GM23338 (cell line): Measurements from ENCODE around the gene TCF12. TPM values are rescaled to one million over a fixed set of nuclear protein-coding genes. Genes with fewer than 3 reads are reported as not detected.

Source experiments
- ATAC-seq: fragments of 200-7000 bp; cut with Tn5 transposase; 3 replicates; pipeline ENCODE4 v1.9.1; 2020
- DNase-seq: peaks from one replicate; pipeline ENCODE4 v3.0.0-alpha.2; 2015; ENCODE audit warnings: low spot score
- H2AFZ ChIP-seq: fragments of 200-600 bp; sonication (generic); 2 replicates; pipeline ENCODE4 v1.8.0; 2016; ENCODE audit warnings: antibody characterized with exemption, mild to moderate bottlenecking, moderate library complexity
- H3F3A ChIP-seq: fragments of 200-600 bp; sonication (generic); replicated peaks from 2 replicates; pipeline ENCODE4 v1.8.0; 2017; ENCODE audit warnings: antibody characterized with exemption, mixed run types, low read depth
- H3K27ac ChIP-seq: fragments of 200-600 bp; sonication (generic); 2 replicates; pipeline ENCODE4 v1.6.1; 2016; ENCODE audit warnings: low read depth
- H3K27me3 ChIP-seq: fragments of 200-600 bp; sonication (generic); 2 replicates; pipeline ENCODE4 v1.8.0; 2016; ENCODE audit warnings: mild to moderate bottlenecking, mixed run types, moderate library complexity; ENCODE audit not compliant: insufficient read depth
- H3K36me3 ChIP-seq: fragments of 200-600 bp; sonication (generic); 2 replicates; pipeline ENCODE4 v1.8.0; 2016; ENCODE audit warnings: mild to moderate bottlenecking; ENCODE audit not compliant: insufficient read depth
- H3K4me1 ChIP-seq: fragments of 200-600 bp; sonication (generic); 2 replicates; pipeline ENCODE4 v1.8.0; 2016; ENCODE audit warnings: mild to moderate bottlenecking, moderate library complexity; ENCODE audit not compliant: insufficient read depth
- H3K4me2 ChIP-seq: fragments of 200-600 bp; sonication (generic); 2 replicates; pipeline ENCODE4 v1.7.1; 2017; ENCODE audit warnings: mixed run types
- H3K4me3 ChIP-seq: fragments of 200-600 bp; sonication (generic); 2 replicates; pipeline ENCODE4 v1.6.1; 2016; ENCODE audit warnings: mixed run types
- H3K79me2 ChIP-seq: fragments of 200-600 bp; sonication (generic); replicated peaks from 2 replicates; pipeline ENCODE4 v1.8.0; 2017; ENCODE audit warnings: mild to moderate bottlenecking; ENCODE audit not compliant: insufficient read depth
- H3K9me2 ChIP-seq: fragments of 200-600 bp; sonication (generic); 2 replicates; pipeline ENCODE4 v1.8.0; 2017; ENCODE audit not compliant: insufficient read depth
- H4K20me1 ChIP-seq: fragments of 200-600 bp; sonication (generic); replicated peaks from 2 replicates; pipeline ENCODE4 v1.8.0; 2017; ENCODE audit warnings: mild to moderate bottlenecking; ENCODE audit not compliant: insufficient read depth
- H3K27ac Mint-ChIP-seq: 2 replicates; pipeline ENCODE4 v1.8.0; 2020; ENCODE audit warnings: inconsistent platforms, mild to moderate bottlenecking, moderate library complexity, mixed read lengths
- H3K27me3 Mint-ChIP-seq: 3 replicates; pipeline ENCODE4 v1.8.0; 2022; ENCODE audit warnings: low read depth, mild to moderate bottlenecking, moderate library complexity, mixed read lengths, inconsistent platforms; ENCODE audit not compliant: insufficient read depth, poor library complexity
- H3K36me3 Mint-ChIP-seq: 3 replicates; pipeline ENCODE4 v1.8.0; 2021; ENCODE audit warnings: low read depth, mild to moderate bottlenecking, inconsistent platforms, moderate library complexity, mixed read lengths
- H3K4me1 Mint-ChIP-seq: 3 replicates; pipeline ENCODE4 v1.8.0; 2020; ENCODE audit warnings: mild to moderate bottlenecking, inconsistent platforms, mixed read lengths
- H3K4me3 Mint-ChIP-seq: 3 replicates; pipeline ENCODE4 v1.8.0; 2021; ENCODE audit warnings: moderate library complexity, mild to moderate bottlenecking, inconsistent platforms, mixed read lengths
- H3K9me3 Mint-ChIP-seq: 3 replicates; pipeline ENCODE4 v1.8.0; 2020; ENCODE audit warnings: moderate library complexity, mild to moderate bottlenecking, inconsistent platforms, mixed read lengths
- CREB1 ChIP-seq: fragments of 250-450 bp; sonication (Bioruptor Pico); IDR thresholded peaks from 2 replicates; pipeline ENCODE4 v1.5.0; 2020; ENCODE audit warnings: low read depth, mild to moderate bottlenecking, moderate library complexity
- ETS1 ChIP-seq: IDR thresholded peaks from 2 replicates; pipeline ENCODE4 v1.6.1; 2016; ENCODE audit warnings: antibody characterized with exemption
- EZH2 ChIP-seq: fragments of 200-600 bp; sonication (generic); IDR thresholded peaks from one replicate; pipeline ENCODE4 v1.8.0; 2017; ENCODE audit warnings: antibody characterized with exemption, mild to moderate bottlenecking, low read depth; ENCODE audit not compliant: unreplicated experiment
- EZH2phosphoT487 ChIP-seq: fragments of 200-600 bp; sonication (generic); IDR thresholded peaks from one replicate; pipeline ENCODE4 v1.8.1; 2018; ENCODE audit warnings: antibody characterized with exemption; ENCODE audit not compliant: unreplicated experiment
- JUNB ChIP-seq: IDR thresholded peaks from one replicate; pipeline ENCODE4 v1.6.1; 2016; ENCODE audit warnings: antibody characterized with exemption; ENCODE audit not compliant: unreplicated experiment
- POLR2AphosphoS5 ChIP-seq: IDR thresholded peaks from 2 replicates; pipeline ENCODE4 v1.6.1; 2016; ENCODE audit warnings: antibody characterized with exemption, low read depth
- REST ChIP-seq: IDR thresholded peaks from one replicate; pipeline ENCODE4 v1.6.1; 2018; ENCODE audit warnings: antibody characterized with exemption; ENCODE audit not compliant: unreplicated experiment
- STAT1 ChIP-seq: IDR thresholded peaks from one replicate; pipeline ENCODE4 v1.6.1; 2016; ENCODE audit warnings: antibody characterized with exemption; ENCODE audit not compliant: unreplicated experiment
- ZNF331 ChIP-seq: fragments of 250-450 bp; sonication (Bioruptor Pico); IDR thresholded peaks from 2 replicates; pipeline ENCODE4 v1.5.0; 2020; ENCODE audit warnings: low read depth, mild to moderate bottlenecking, moderate library complexity
- polyA plus RNA-seq: library from polyadenylated mRNA; unstranded; fragments of >200 nt; fragmentation: Nextera tagmentation; extraction: Ambion mirVana; gene quantifications from 2 replicates; pipeline ENCODE4 v1.2.1, GENCODE V29; 2016
- total RNA-seq: library from RNA; depleted of rRNA; stranded (reverse); fragments of >200 nt; shearing (Covaris generic); gene quantifications from 2 replicates; pipeline ENCODE4 v1.2.3, GENCODE V29; 2014
- TF ChIP-seq, protein P1 (sequence below), 2 experiments: fragments of 200-600 bp in 1 of 2; sonication (generic) in 1 of 2; conservative IDR thresholded peaks; 2 replicates each; pipeline versions ENCODE4 v1.5.1 to v1.6.1; 2016 to 2017; ENCODE audit warnings: antibody characterized with exemption in 2 of 2, low read depth in 2 of 2, mild to moderate bottlenecking in 2 of 2, moderate library complexity in 1 of 2
- TF ChIP-seq, protein P2 (sequence below): fragments of 250-450 bp; sonication (Bioruptor Pico); IDR thresholded peaks from 2 replicates; pipeline ENCODE4 v1.5.0; 2020; ENCODE audit warnings: mild to moderate bottlenecking, moderate library complexity

The TCF12 gene
- total and polyA plus RNA-seq, 2 experiments from 2014 or later, result 27.6 to 104 TPM

GRCh38 chr15:56948000-56948763 is 29.7 kb downstream of the TCF12 start:
- peaks cover 9% of the 10 kb centered on the region for H3K4me1 Mint-ChIP-seq
- ATAC-seq (no peak), DNase-seq (no peak)
- Histone ChIP-seq H3K27me3 (no peaks in the 10 kb centered on the region), H3K4me3 (no peak overlapping the region), H3K79me2 (peaks cover 100% of the 10 kb centered on the region), H3F3A (no peaks in the 10 kb centered on the region), H3K4me2 (no peak overlapping the region), H3K36me3 (no peaks in the 10 kb centered on the region), H3K9me2 (no peaks in the 10 kb centered on the region), H3K27ac (0 out of 2 replicates have a peak overlapping the region, but pooled peaks have one; percentile 28), H2AFZ (no peak overlapping the region), H4K20me1 (peaks cover 10% of the 10 kb centered on the region), H3K4me1 (no peaks in the 10 kb centered on the region; the same call in 1 of the 2 replicates)
- peaks cover 3% of the 10 kb centered on the region; the same call in 1 of the 3 replicates for H3K9me3 Mint-ChIP-seq
- H3K4me3 Mint-ChIP-seq, result no peak overlapping the region
- TF ChIP-seq POLR2AphosphoS5 (no peak), EZH2 (no peak), ZNF331 (CRISPR knock-in tag) (no peak), ETS1 (no peak), EZH2phosphoT487 (no peak), CREB1 (CRISPR knock-in tag) (no peak), REST (no peak), JUNB (no peak), STAT1 (no peak)
- TF ChIP-seq, protein P1, sequence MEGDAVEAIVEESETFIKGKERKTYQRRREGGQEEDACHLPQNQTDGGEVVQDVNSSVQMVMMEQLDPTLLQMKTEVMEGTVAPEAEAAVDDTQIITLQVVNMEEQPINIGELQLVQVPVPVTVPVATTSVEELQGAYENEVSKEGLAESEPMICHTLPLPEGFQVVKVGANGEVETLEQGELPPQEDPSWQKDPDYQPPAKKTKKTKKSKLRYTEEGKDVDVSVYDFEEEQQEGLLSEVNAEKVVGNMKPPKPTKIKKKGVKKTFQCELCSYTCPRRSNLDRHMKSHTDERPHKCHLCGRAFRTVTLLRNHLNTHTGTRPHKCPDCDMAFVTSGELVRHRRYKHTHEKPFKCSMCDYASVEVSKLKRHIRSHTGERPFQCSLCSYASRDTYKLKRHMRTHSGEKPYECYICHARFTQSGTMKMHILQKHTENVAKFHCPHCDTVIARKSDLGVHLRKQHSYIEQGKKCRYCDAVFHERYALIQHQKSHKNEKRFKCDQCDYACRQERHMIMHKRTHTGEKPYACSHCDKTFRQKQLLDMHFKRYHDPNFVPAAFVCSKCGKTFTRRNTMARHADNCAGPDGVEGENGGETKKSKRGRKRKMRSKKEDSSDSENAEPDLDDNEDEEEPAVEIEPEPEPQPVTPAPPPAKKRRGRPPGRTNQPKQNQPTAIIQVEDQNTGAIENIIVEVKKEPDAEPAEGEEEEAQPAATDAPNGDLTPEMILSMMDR (conservative IDR thresholded peaks at IDR 0.05; ENCODE audit: low read depth in 2 of 2), result no peak
- TF ChIP-seq, protein P2, sequence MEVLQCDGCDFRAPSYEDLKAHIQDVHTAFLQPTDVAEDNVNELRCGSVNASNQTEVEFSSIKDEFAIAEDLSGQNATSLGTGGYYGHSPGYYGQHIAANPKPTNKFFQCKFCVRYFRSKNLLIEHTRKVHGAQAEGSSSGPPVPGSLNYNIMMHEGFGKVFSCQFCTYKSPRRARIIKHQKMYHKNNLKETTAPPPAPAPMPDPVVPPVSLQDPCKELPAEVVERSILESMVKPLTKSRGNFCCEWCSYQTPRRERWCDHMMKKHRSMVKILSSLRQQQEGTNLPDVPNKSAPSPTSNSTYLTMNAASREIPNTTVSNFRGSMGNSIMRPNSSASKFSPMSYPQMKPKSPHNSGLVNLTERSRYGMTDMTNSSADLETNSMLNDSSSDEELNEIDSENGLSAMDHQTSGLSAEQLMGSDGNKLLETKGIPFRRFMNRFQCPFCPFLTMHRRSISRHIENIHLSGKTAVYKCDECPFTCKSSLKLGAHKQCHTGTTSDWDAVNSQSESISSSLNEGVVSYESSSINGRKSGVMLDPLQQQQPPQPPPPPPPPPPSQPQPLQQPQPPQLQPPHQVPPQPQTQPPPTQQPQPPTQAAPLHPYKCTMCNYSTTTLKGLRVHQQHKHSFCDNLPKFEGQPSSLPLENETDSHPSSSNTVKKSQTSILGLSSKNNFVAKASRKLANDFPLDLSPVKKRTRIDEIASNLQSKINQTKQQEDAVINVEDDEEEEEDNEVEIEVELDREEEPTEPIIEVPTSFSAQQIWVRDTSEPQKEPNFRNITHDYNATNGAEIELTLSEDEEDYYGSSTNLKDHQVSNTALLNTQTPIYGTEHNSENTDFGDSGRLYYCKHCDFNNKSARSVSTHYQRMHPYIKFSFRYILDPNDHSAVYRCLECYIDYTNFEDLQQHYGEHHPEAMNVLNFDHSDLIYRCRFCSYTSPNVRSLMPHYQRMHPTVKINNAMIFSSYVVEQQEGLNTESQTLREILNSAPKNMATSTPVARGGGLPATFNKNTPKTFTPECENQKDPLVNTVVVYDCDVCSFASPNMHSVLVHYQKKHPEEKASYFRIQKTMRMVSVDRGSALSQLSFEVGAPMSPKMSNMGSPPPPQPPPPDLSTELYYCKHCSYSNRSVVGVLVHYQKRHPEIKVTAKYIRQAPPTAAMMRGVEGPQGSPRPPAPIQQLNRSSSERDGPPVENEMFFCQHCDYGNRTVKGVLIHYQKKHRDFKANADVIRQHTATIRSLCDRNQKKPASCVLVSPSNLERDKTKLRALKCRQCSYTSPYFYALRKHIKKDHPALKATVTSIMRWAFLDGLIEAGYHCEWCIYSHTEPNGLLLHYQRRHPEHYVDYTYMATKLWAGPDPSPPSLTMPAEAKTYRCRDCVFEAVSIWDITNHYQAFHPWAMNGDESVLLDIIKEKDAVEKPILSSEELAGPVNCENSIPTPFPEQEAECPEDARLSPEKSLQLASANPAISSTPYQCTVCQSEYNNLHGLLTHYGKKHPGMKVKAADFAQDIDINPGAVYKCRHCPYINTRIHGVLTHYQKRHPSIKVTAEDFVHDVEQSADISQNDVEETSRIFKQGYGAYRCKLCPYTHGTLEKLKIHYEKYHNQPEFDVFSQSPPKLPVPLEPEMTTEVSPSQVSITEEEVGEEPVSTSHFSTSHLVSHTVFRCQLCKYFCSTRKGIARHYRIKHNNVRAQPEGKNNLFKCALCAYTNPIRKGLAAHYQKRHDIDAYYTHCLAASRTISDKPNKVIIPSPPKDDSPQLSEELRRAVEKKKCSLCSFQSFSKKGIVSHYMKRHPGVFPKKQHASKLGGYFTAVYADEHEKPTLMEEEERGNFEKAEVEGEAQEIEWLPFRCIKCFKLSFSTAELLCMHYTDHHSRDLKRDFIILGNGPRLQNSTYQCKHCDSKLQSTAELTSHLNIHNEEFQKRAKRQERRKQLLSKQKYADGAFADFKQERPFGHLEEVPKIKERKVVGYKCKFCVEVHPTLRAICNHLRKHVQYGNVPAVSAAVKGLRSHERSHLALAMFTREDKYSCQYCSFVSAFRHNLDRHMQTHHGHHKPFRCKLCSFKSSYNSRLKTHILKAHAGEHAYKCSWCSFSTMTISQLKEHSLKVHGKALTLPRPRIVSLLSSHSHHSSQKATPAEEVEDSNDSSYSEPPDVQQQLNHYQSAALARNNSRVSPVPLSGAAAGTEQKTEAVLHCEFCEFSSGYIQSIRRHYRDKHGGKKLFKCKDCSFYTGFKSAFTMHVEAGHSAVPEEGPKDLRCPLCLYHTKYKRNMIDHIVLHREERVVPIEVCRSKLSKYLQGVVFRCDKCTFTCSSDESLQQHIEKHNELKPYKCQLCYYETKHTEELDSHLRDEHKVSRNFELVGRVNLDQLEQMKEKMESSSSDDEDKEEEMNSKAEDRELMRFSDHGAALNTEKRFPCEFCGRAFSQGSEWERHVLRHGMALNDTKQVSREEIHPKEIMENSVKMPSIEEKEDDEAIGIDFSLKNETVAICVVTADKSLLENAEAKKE (CRISPR knock-in tag), result no peak
- H3K27ac Mint-ChIP-seq, result peak overlapping the region; percentile 0; the same call in 1 of the 2 replicates
- H3K36me3 Mint-ChIP-seq, result peaks cover 28% of the 10 kb centered on the region
- no peaks in the 10 kb centered on the region for H3K27me3 Mint-ChIP-seq
